HUES64 (cell line): ENCODE measurements around the gene SCGB1C2.

Experiments used
- H3K27ac ChIP-seq: 2 replicates; pipeline ENCODE4 v1.7.0; 2013; ENCODE audit warnings: low read depth, low read length, inconsistent platforms
- H3K27me3 ChIP-seq: 2 replicates; pipeline ENCODE4 v1.6.1; 2013; ENCODE audit warnings: mild to moderate bottlenecking, low read length; ENCODE audit not compliant: insufficient read depth
- H3K36me3 ChIP-seq: 2 replicates; pipeline ENCODE4 v1.6.1; 2013; ENCODE audit warnings: mild to moderate bottlenecking, low read length; ENCODE audit not compliant: insufficient read depth
- H3K4me1 ChIP-seq: 2 replicates; pipeline ENCODE4 v1.6.1; 2013; ENCODE audit warnings: mild to moderate bottlenecking, low read length, moderate library complexity; ENCODE audit not compliant: insufficient read depth
- H3K4me3 ChIP-seq: 2 replicates; pipeline ENCODE4 v1.5.1; 2013; ENCODE audit warnings: mild to moderate bottlenecking, low read length, moderate library complexity
- H3K9ac ChIP-seq: 2 replicates; pipeline ENCODE4 v1.6.1; 2013; ENCODE audit warnings: mild to moderate bottlenecking, low read depth, low read length
- H3K9me3 ChIP-seq: 2 replicates; pipeline ENCODE4 v1.6.1; 2013; ENCODE audit warnings: low read depth, low read length; ENCODE audit not compliant: insufficient read depth
- WGBS: fragments of 150-250, 120-280 bp; methylation state at CpG from one replicate; pipeline ENCODE4 v1.1.7; 2013; ENCODE audit warnings: missing lambda C conversion rate; 5-methylcytosine and 5-hydroxymethylcytosine counted together

Gene SCGB1C2

DNA sequence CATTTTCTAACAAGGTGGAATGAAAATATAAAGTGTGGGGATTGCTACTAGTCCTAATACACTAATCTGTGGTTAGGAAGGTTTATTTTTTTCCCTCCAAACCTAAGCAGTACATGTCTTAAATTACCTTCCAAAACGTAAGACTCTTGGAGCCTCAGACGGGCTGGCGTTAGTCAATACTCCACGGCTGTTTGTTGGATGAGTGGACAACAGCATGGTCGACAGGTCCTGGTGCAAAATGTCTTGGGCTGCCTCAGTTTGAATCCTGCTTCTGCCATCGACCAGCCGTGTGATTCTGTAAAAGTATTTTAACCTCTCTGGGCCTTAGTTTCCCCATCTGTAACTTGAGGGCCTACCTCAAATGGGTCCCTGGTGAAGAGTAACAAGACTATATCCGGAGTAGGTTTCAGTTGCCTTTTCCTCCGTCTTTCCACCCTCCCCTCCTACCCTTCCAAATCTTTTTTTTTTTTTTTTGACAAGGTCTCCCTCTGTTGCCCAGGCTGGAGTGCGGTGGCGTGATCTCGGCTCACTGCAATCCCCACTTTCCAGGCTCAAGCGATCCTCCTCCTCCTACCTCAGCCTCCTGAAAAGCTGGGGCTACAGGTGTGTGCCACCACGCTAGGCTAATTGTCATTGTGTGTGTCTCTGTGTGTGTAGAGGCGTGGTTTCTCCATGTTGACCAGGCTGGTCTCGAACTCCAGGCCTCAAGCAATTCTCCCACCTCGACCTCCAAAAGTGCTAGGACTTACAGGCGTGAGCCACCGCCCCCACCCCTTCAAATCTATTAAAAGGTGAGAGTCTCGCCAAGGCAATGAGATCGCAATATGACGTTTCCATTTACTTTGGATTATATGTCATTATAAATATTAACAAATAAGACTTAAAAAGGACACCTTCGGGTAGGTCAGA lies 5.8 kb downstream of the SCGB1C2 start:
- Histone ChIP-seq H3K9ac (no peak overlapping the region), H3K4me3 (no peak overlapping the region), H3K27me3 (peaks cover 18% of the 10 kb centered on the region), H3K36me3 (no peaks in the 10 kb centered on the region), H3K4me1 (no peaks in the 10 kb centered on the region), H3K9me3 (no peaks in the 10 kb centered on the region), H3K27ac (no peak overlapping the region)
- WGBS: 81% methylated on average over 20 of the region's 23 CpGs

GRCh38 chr17:143785-144281 lies 6.5 kb downstream of the SCGB1C2 start:
- Histone ChIP-seq H3K27me3 (peaks cover 18% of the 10 kb centered on the region), H3K4me3 (no peak overlapping the region), H3K27ac (no peak overlapping the region), H3K9me3 (no peaks in the 10 kb centered on the region), H3K36me3 (no peaks in the 10 kb centered on the region), H3K9ac (no peak overlapping the region), H3K4me1 (no peaks in the 10 kb centered on the region)
- WGBS: 4% methylated on average over 44 of the region's 44 CpGs

DNA sequence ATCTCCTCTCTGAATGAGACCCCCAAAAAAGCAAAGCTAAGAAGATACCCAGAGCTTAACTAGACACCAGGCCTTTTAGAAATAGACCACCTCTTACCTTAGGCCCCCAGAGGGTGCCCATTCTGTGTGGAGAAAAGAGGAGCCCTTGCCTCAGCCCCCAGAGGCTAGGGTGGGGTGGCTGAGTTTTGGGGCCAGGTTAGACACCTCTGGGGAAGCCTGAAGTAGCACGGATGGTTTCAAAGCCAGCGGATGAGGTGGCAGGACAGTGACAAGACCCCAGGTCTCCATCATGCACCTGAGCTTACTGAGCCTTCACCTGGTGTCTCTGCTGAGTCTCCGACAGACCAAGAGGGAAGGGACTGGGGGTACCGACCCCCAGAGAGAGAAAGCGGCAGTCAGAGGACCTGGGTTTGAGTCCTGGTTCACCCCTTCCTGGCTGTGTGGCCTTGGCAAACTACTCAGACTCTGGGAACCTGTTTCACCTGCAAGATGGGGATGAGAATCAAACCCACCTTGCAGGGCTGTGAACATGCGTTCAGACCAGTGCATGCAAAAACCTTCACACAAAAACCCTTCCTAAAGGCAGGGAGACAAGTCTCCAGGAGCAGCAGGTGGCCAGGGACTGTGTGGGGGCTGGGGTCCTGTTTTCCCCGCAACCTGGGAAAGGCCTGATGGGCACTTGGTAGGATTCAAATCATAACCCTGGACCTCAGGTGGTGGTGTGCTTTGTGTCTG lies 7.7 kb downstream of the SCGB1C2 start:
- no peak overlapping the region for H3K9ac ChIP-seq
- H3K27me3 ChIP-seq: peaks cover 18% of the 10 kb centered on the region
- H3K36me3 ChIP-seq: no peaks in the 10 kb centered on the region
- no peak overlapping the region for H3K4me3 ChIP-seq
- H3K4me1 ChIP-seq: no peaks in the 10 kb centered on the region
- 75% methylated on average over 7 of the region's 7 CpGs for WGBS
- no peak overlapping the region for H3K27ac ChIP-seq
- no peaks in the 10 kb centered on the region for H3K9me3 ChIP-seq

GRCh38 chr17:145671-146541 lies 8.5 kb downstream of the SCGB1C2 start:
- no peak overlapping the region for H3K4me3 ChIP-seq
- no peaks in the 10 kb centered on the region for H3K9me3 ChIP-seq
- H3K27me3 ChIP-seq: peaks cover 18% of the 10 kb centered on the region
- 86% methylated on average over 16 of the region's 16 CpGs for WGBS
- no peaks in the 10 kb centered on the region for H3K36me3 ChIP-seq
- H3K27ac ChIP-seq: no peak overlapping the region
- no peak overlapping the region for H3K9ac ChIP-seq
- H3K4me1 ChIP-seq: no peaks in the 10 kb centered on the region

DNA sequence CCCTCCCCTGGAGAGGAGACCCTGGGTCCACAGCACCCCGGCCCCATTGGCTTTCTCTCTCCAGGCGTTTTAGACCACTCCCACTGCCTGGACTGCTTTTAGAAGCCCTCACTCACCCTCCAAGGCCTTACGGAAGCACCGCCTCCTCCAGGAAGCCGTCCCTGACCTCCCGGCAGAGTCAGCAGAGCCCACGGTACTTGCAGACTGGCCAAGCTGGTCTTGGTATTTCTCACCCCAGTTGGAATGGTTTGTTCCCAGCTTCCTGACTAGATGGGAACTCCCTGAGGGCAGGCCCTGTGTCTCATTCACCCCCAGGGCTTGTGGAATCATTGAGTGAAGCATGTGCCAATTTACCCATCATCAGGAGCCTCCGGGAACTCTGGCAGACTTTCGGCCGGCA lies 9.2 kb downstream of the SCGB1C2 start:
- Histone ChIP-seq H3K9ac (no peak overlapping the region), H3K4me3 (no peak overlapping the region), H3K27ac (no peak overlapping the region), H3K27me3 (peaks cover 18% of the 10 kb centered on the region), H3K9me3 (no peaks in the 10 kb centered on the region), H3K36me3 (no peaks in the 10 kb centered on the region), H3K4me1 (no peaks in the 10 kb centered on the region)
- WGBS: 79% methylated on average over 10 of the region's 10 CpGs

GRCh38 chr17:146983-147761 lies 9.8 kb downstream of the SCGB1C2 start:
- Histone ChIP-seq H3K9ac (no peak overlapping the region), H3K27me3 (peaks cover 16% of the 10 kb centered on the region), H3K9me3 (no peaks in the 10 kb centered on the region), H3K4me3 (no peak overlapping the region), H3K4me1 (no peaks in the 10 kb centered on the region), H3K36me3 (no peaks in the 10 kb centered on the region), H3K27ac (no peak overlapping the region)
- WGBS: 89% methylated on average over 27 of the region's 27 CpGs

- Histone ChIP-seq H3K27me3 (peaks cover 7% of the 10 kb centered on the region), H3K27ac (no peak overlapping the region), H3K4me1 (no peaks in the 10 kb centered on the region), H3K36me3 (no peaks in the 10 kb centered on the region), H3K9me3 (no peaks in the 10 kb centered on the region), H3K4me3 (no peak overlapping the region), H3K9ac (no peak overlapping the region)
- WGBS: 90% methylated on average over 17 of the region's 17 CpGs
Observed at GRCh38 chr17:147796-148740, 10.7 kb downstream of the SCGB1C2 start.

- H3K36me3 ChIP-seq: no peaks in the 10 kb centered on the region
- WGBS: 85% methylated on average over 10 of the region's 11 CpGs
- no peak overlapping the region for H3K4me3 ChIP-seq
- 0 out of 2 replicates have a peak, but pooled peaks cover under 1% of the 10 kb centered on the region for H3K27me3 ChIP-seq
- no peak overlapping the region for H3K9ac ChIP-seq
- H3K27ac ChIP-seq: no peak overlapping the region
- H3K9me3 ChIP-seq: no peaks in the 10 kb centered on the region
- no peaks in the 10 kb centered on the region for H3K4me1 ChIP-seq
Observed at GRCh38 chr17:148757-149156, 11.4 kb downstream of the SCGB1C2 start.

DNA sequence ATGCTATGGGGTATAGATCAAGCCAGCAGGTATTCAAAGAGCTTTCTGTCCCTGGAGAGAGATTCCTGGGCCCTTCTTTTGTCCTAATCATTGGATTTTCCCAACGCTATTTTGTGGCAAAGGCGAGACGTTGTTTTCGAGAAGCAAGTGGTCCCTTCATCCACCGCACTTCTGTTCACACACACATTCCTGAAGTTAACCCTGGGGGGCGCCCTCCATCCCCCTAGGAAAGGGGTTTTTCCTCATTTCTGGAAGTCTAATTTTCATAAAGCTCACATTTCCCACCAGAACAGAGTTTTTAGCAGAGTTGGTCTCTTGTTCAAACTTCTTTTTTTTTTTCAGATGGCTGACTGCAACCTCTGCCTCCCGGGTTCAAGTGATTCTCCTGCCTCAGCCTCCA lies 11.9 kb downstream of the SCGB1C2 start:
- Histone ChIP-seq H3K4me1 (no peaks in the 10 kb centered on the region), H3K27ac (no peak overlapping the region), H3K27me3 (no peaks in the 10 kb centered on the region), H3K9ac (no peak overlapping the region), H3K9me3 (no peaks in the 10 kb centered on the region), H3K36me3 (no peaks in the 10 kb centered on the region), H3K4me3 (no peak overlapping the region)
- 80% methylated on average over 7 of the region's 7 CpGs for WGBS
